Right lobe of liver (tissue), 4 donors: ENCODE results near the gene FAM78A.

Source experiments
- CTCF ChIP-seq, 4 donors: fragments of 200-600 bp in 3 of 4; fragments of 450-650 bp in 1 of 4; IDR thresholded peaks; one replicate each; pipeline versions ENCODE4 v1.5.1 to v1.8.0; 2016 to 2022; ENCODE audit warnings: antibody characterized with exemption in 4 of 4, mild to moderate bottlenecking in 2 of 4
- POLR2A ChIP-seq: fragments of 450-650 bp; IDR thresholded peaks from one replicate; pipeline ENCODE4 v1.6.1; 2017; ENCODE audit warnings: antibody characterized with exemption, mild to moderate bottlenecking
- donor health status: DM: no; HTN: no; CAD: no.
- donor health status: DM: no; HTN: no; CAD: no.
- donor health status: DM: no; HTN: yes; CAD: no.

- TF ChIP-seq POLR2A (no peak), CTCF (IDR thresholded peaks at IDR 0.05) (no peak)
Observed at GRCh38 chr9:131262327-131263032, 13.8 kb downstream of the FAM78A start.
